Uterus (tissue), 4 donors: ENCODE results near the gene THBS2. TPM values are rescaled to one million over a fixed set of nuclear protein-coding genes. Genes with fewer than 3 reads are reported as not detected.
A peak's percentile ranks its signal among the peaks of the same experiment; 100 is the strongest.

Experiments
- DNase-seq, 2 donors: peaks; one replicate each; pipeline ENCODE4 v3.0.0-alpha.2; 2019 to 2020
- H3K27ac ChIP-seq, 2 donors: fragments of 200-600 bp; sonication (generic); 1 replicate in 1 of 2; 2 replicates in 1 of 2; pipeline ENCODE4 v1.5.1; 2016 to 2018
- H3K27me3 ChIP-seq, 2 donors: fragments of 200-600 bp; sonication (generic); one replicate each; pipeline ENCODE4 v1.5.1; 2018 to 2019; ENCODE audit warnings: control low read depth in 1 of 2
- H3K36me3 ChIP-seq, 2 donors: fragments of 200-600 bp; sonication (generic); one replicate each; pipeline ENCODE4 v1.5.1; 2019; ENCODE audit warnings: control low read depth in 1 of 2
- H3K4me1 ChIP-seq, 2 donors: fragments of 200-600 bp; sonication (generic); one replicate each; pipeline ENCODE4 v1.5.1; 2018 to 2019; ENCODE audit warnings: control low read depth in 1 of 2
- H3K4me3 ChIP-seq, 2 donors: fragments of 200-600 bp; sonication (generic); 1 replicate in 1 of 2; 2 replicates in 1 of 2; pipeline ENCODE4 v1.5.1; 2018 to 2019; ENCODE audit warnings: mild to moderate bottlenecking in 1 of 2
- H3K9me3 ChIP-seq, 2 donors: fragments of 200-600 bp; sonication (generic); one replicate each; pipeline ENCODE4 v1.5.1; 2019; ENCODE audit warnings: control low read depth in 1 of 2
- POLR2A ChIP-seq, 2 donors: fragments of 450-650 bp; IDR thresholded peaks; one replicate each; pipeline ENCODE4 v1.6.1; 2016; ENCODE audit warnings: antibody characterized with exemption in 2 of 2, mild to moderate bottlenecking in 1 of 2, moderate library complexity in 1 of 2
- intact Hi-C: fragments of 100-400 bp; cut with DNase I; formaldehyde crosslinking; loops from one replicate; pipeline ENCODE4 v1.15.1; 2023; ENCODE audit warnings: low total_unique reads
- total RNA-seq, 4 donors: library from RNA; depleted of rRNA in 3 of 4; stranded (reverse); fragments of >200 nt in 3 of 4; gene quantifications; one replicate each; pipeline versions ENCODE4 v1.1.0 to v1.2.4, GENCODE V29; 2014 to 2023
- TF ChIP-seq, protein P1 (sequence below), 4 experiments: fragments of 200-600 bp in 2 of 4; fragments of 450-650 bp in 2 of 4; sonication (generic) in 2 of 4; IDR thresholded peaks; one replicate each; pipeline ENCODE4 v1.5.1; 2016 to 2019; ENCODE audit warnings: antibody characterized with exemption in 4 of 4, mild to moderate bottlenecking in 2 of 4, moderate library complexity in 1 of 4
- donor health status: DM: yes; HTN: yes; CAD: no.

The THBS2 gene
- total RNA-seq, 4 donors from 2014 or later: 84.0 to 224 (median 136) TPM

- no peaks in the 10 kb centered on the region for H3K9me3 ChIP-seq
- no peaks in the 10 kb centered on the region for H3K27me3 ChIP-seq
- intact Hi-C loops: no loop called here
- TF ChIP-seq, protein P1, sequence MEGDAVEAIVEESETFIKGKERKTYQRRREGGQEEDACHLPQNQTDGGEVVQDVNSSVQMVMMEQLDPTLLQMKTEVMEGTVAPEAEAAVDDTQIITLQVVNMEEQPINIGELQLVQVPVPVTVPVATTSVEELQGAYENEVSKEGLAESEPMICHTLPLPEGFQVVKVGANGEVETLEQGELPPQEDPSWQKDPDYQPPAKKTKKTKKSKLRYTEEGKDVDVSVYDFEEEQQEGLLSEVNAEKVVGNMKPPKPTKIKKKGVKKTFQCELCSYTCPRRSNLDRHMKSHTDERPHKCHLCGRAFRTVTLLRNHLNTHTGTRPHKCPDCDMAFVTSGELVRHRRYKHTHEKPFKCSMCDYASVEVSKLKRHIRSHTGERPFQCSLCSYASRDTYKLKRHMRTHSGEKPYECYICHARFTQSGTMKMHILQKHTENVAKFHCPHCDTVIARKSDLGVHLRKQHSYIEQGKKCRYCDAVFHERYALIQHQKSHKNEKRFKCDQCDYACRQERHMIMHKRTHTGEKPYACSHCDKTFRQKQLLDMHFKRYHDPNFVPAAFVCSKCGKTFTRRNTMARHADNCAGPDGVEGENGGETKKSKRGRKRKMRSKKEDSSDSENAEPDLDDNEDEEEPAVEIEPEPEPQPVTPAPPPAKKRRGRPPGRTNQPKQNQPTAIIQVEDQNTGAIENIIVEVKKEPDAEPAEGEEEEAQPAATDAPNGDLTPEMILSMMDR (IDR thresholded peaks at IDR 0.05): no peak
- TF ChIP-seq POLR2A (IDR thresholded peaks at IDR 0.05): no peak
- H3K4me1 ChIP-seq: no peaks in the 10 kb centered on the region
- no peaks in the 10 kb centered on the region for H3K36me3 ChIP-seq
- peak overlapping the region in 1 of 2 donors; percentile 25 for H3K27ac ChIP-seq
- H3K4me3 ChIP-seq: no peak overlapping the region
- no peak for DNase-seq
These were observed 10.5 kb downstream of the THBS2 start for GRCh38 chr6:169243186-169243585.

DNA sequence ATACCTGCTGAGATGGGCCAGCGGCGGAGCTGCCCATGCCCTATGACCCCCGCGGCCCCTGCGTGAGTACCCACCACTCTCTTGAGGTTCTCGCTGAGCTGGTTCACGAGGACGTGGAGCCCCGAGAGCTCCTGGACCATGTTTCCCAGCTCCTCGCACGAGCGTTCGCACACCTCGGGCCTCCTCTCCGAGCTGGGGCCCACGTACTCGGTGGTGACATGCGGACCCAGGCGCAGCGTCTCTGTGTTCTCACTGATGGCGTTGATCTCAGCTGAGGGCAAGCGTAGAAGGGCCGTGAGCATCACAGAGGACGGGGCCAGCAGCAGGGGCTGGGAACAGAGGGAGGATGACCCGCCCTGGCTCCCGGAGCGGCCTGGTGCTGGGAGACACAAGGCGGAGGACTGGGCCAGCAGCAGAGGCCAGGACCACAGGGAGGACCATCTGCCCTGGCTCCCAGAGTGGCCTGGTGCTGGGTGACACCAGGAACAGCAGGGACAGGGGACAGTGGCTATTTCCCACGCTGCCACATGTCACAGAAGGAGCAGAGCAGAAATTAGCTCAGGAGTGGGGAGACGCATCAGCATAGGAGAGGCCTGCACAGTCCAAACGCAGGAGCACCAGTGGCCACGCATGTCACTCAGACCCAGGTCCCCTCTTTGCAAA, 11.8 kb downstream of the THBS2 start:
- peak in 1 of 2 donors; percentile 16 for DNase-seq

GRCh38 chr6:169240591-169241390, 12.9 kb downstream of the THBS2 start:
- Histone ChIP-seq H3K27ac (no peak overlapping the region), H3K4me1 (no peaks in the 10 kb centered on the region), H3K27me3 (no peaks in the 10 kb centered on the region), H3K4me3 (no peak overlapping the region), H3K36me3 (no peaks in the 10 kb centered on the region), H3K9me3 (no peaks in the 10 kb centered on the region)
- TF ChIP-seq, protein P1 (IDR thresholded peaks at IDR 0.05): no peak
- TF ChIP-seq POLR2A (IDR thresholded peaks at IDR 0.05): no peak
- DNase-seq: peak in 1 of 2 donors; percentile 15
- intact Hi-C loops: no loop called here

More for the DNA sequence above, 11.8 kb downstream of the THBS2 start:
- no peaks in the 10 kb centered on the region for H3K27me3 ChIP-seq
- H3K36me3 ChIP-seq: no peaks in the 10 kb centered on the region
- H3K9me3 ChIP-seq: no peaks in the 10 kb centered on the region
- no peaks in the 10 kb centered on the region for H3K4me1 ChIP-seq
- H3K27ac ChIP-seq: peak overlapping the region in 1 of 2 donors; percentile 0
- no peak overlapping the region for H3K4me3 ChIP-seq
- TF ChIP-seq, protein P1 (IDR thresholded peaks at IDR 0.05): no peak
- TF ChIP-seq POLR2A (IDR thresholded peaks at IDR 0.05): no peak
- intact Hi-C loops: no loop called here

GRCh38 chr6:169240125-169240524, 13.5 kb downstream of the THBS2 start:
- no peak overlapping the region for H3K27ac ChIP-seq
- no peaks in the 10 kb centered on the region for H3K4me1 ChIP-seq
- TF ChIP-seq, protein P1 (IDR thresholded peaks at IDR 0.05): no peak
- TF ChIP-seq POLR2A (IDR thresholded peaks at IDR 0.05): no peak
- DNase-seq: no peak
- H3K27me3 ChIP-seq: no peaks in the 10 kb centered on the region
- H3K4me3 ChIP-seq: no peak overlapping the region
- H3K9me3 ChIP-seq: no peaks in the 10 kb centered on the region
- no peaks in the 10 kb centered on the region for H3K36me3 ChIP-seq
- intact Hi-C loops: no loop called here

- no peaks in the 10 kb centered on the region for H3K27me3 ChIP-seq
- no peaks in the 10 kb centered on the region for H3K4me1 ChIP-seq
- no peak for DNase-seq
- intact Hi-C loops: no loop called here
- H3K27ac ChIP-seq: no peak overlapping the region
- no peaks in the 10 kb centered on the region for H3K9me3 ChIP-seq
- no peaks in the 10 kb centered on the region for H3K36me3 ChIP-seq
- H3K4me3 ChIP-seq: no peak overlapping the region
- no peak for TF ChIP-seq POLR2A (IDR thresholded peaks at IDR 0.05)
- TF ChIP-seq, protein P1 (IDR thresholded peaks at IDR 0.05): no peak
These were observed 14.5 kb downstream of the THBS2 start for GRCh38 chr6:169239181-169239580.
